ENCODE measurements around the gene MBLAC1.

MBLAC1 gene, protein sequence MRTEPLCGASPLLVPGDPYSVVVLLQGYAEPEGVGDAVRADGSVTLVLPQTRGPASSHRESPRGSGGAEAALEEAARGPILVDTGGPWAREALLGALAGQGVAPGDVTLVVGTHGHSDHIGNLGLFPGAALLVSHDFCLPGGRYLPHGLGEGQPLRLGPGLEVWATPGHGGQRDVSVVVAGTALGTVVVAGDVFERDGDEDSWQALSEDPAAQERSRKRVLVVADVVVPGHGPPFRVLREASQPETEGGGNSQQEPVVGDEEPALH

DNA sequence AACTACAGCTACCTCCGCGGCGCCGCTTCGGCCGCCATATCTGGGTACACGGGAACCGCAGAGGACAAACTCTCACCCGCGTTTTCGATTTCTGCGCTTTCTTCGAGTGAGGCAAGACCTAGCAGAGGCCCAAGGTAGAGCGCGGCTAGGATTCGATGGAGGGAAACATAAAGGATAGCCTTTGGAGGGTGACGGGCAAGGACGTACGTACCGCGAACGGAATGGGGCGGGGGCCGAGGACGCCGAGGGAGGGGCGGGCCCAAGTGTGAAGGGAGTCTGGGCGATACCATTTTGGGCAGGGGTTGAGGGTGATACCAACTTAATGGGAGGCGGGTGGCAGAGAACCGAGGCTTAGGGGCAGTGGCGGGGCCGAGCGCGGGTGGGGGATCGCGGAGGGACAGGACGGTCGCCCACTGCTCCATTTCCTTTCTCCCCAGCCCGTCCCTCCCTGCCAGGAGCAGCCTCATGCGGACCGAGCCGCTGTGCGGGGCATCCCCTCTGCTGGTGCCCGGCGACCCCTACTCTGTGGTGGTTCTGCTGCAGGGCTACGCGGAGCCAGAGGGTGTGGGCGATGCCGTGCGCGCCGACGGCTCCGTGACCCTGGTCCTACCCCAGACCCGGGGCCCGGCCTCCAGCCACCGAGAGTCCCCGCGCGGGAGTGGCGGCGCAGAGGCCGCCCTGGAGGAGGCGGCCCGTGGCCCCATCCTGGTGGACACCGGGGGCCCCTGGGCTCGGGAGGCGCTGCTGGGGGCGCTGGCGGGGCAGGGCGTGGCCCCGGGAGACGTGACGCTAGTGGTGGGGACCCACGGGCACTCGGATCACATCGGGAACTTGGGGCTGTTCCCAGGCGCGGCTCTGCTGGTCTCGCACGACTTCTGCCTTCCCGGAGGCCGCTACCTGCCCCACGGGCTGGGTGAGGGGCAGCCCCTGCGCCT lies at the start of gene MBLAC1:
TSS of gene MBLAC1 (plus strand) at position 37 of the 935 bp plus-strand sequence. CDS start at position 466, 429 bp downstream.
- peak; percentile 77 to 88 for DNase-seq

DNA sequence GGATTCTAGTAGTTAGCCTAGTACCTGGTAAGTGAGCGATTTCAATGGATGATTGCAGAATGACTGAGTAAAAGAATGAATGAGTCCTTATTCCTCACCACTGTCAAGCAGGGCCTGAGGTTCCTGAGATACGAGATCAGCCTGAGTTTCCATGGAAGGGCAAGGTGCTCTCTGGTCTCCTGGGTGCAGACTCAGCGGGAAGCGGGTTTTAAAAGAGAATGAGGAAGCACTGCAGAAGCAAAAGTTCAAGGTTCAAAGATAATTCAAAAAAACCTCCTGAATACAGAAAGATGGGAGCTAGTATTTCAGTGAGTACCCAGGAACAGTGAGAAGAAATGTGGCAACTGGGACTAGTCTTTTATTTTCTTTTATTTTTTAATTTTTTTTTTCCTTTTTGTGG lies 49.6 kb upstream of the MBLAC1 start:
- no peak for DNase-seq

DNA sequence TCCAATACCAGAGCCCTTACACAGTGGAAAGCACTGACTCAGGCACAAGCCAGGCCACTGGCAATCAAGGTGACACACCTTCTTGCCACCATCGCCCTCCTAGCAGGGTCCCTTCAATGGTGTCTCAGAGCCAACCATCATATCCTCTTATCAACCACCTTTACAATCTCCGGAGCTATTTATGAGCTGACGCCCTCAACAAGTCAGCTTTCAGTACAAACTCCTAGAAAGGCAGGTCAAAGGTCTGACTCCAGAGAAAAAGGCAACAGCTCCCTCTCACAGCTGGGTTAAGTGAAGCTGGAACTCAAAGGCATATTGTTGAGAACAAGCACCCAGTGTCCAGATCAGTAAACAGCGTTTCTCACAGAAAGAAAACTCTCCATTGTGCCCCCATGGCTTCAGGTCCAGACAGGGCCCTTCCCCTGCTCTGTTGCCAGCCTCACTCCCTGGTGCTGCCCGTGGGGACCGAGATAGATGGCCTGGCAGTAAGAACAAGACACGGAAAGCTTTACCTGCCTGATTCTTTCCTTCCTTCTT lies 47.7 kb upstream of the MBLAC1 start:
- no peak for DNase-seq

DNA sequence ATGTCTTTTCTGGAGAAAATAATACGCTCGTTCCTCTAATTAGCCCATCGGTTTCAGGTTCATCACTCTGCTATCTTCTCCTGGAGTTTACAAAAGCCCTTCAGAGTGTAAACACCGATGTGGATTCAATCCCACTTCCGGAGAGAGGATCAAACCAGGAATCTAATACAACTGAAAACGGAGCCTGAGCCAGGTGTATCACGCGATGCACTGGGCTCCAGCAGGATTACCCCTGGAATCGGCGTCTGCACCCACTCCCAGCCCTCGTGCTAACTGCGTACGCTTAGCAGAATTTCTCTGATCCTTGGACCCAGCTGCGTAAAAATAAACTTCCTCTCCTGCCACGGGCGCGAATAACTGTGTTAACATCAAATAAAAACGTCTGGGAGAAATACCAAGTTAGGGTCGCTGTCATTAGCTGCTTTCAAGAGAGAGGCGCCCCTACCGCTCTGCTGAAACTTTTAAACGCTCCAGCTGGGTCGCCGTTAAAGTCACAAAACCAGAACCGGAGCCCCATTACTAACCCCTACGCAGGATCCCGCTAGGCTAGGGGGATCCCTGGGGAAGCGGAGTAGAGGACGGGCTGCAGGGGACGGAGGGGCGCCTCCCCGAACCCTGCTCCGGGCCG lies 45.7 kb upstream of the MBLAC1 start:
- no peak for DNase-seq

DNA sequence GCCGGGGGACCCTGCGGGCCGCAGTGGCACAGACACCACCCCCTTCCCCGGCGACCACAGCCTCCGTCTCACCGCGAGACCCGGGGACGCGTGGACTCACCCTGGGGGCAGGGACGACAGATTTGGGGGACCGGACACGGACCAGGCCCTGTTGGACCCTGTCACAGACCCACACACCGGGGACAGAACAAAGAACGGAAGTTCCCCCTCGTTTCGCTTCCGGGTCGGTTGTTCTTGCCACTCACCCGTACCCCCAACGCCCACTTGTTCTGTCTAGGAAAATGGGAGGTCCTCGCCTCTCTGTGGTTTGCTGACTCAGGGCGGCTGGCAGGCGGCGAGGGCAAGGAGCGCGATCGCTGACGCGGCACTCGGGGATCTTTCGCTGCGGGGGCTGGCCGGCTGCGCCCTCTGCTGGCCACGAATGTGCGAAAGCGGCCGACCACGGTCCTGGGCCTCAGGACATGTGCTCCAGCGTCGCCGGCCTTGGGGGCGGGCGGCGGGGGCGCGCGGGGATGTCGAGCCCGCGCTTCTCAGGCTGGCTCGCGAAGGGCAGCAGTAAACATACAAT lies 45.1 kb upstream of the MBLAC1 start, which contains the start of gene ZNF3:
TSS of gene ZNF3 (minus strand) at position 189 of the 568 bp plus-strand sequence. CDS start 4,366 bp downstream, outside the sequence.
- DNase-seq = peak; percentile 98

DNA sequence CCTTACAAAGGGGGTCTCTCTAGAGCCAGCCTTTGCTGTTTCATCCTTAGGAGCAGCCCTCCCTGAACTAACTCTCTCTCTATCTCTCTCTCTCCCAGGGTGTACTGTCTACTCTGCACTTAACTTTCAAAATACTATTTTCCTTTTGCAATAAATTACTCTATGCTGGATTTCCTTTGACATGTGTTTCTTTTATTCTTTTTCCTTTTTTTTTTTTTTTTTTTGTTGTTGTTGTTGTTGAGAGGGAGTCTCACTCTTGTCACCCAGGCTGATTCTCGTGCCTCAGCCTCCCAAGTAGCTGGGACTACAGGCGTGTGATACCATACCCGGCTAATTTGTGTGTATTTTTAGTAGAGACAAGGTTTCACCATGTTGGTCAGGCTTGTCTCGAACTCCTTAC lies 43.8 kb upstream of the MBLAC1 start:
- DNase-seq = no peak

DNA sequence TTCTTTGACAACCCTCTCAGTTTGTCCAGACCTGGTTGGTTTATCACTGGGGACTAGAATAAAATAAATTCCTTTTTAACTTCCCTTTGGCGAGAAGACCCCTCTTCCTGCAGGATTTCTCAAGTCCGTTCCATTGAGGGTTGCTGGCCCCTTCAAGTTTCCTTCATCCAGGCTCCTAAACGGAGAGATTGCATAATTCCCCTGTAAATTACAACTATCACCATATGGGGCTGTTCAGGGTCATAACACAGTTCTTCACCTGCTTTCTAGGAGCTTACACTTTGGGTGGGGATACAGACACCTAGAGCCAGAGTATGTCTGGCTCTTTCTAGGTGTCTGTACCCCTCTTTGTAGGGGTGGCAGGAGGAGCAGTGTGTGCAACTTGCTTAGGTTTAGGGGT lies 41.3 kb upstream of the MBLAC1 start:
- DNase-seq = peak in 1 of 2 experiments; percentile 8

DNA sequence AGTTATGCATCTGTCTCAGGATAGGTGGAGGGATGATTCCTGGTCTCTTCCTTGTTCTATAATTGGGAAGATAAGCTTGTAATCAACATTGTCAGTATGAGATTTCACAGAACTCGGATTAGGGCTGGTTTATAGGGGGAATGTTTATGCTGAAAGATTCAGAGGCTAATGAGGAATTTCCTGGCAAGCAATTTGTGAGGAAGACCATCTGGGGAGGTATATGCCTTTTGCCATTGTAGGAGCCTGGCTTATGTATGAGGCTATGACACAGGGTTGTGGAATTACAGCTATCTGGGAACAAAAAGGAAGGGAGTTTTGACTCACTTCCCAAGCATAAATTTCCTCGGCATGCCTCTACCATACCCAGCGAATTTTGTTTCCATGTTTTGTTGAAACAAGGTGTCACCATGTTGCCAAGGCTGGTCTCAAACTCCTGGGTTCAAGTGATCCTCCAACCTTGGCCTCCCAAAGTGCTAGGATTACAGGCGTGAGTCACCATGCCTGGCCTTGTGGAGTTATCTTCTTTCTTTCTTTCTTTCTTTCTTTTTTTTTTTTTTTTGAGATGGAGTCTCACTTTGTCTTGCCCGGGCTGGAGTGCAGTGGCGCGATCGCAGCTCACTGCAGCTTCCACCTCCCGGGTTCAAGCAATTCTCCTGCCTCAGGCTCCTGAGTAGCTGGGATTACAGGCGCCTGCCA lies 39.6 kb upstream of the MBLAC1 start:
- no peak for DNase-seq

DNA sequence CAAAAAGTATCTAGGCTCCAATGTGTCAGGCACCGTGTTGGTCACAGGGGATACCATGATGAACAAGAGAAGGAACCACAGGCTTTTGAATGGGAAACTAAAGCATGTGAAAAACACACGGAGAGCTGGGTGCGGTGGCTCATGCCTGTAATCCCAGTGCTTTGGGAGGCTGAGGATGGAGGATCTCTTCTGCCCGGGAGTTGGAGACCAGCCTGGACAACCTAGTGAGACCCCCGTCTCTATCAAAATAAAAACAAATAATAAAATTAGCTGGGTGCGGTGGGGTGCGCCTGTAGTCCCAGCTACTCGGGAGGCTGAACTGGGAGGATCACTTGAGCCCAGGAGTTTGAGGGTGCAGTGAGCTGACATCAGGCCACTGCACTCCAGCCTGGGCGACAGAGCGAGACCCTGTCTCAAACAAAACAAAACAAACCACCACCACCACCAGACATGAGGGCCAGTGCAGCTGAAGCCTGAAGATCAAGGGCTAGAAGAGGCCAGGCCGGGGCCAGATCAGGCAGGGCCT lies 38.6 kb upstream of the MBLAC1 start:
- DNase-seq = no peak

DNA sequence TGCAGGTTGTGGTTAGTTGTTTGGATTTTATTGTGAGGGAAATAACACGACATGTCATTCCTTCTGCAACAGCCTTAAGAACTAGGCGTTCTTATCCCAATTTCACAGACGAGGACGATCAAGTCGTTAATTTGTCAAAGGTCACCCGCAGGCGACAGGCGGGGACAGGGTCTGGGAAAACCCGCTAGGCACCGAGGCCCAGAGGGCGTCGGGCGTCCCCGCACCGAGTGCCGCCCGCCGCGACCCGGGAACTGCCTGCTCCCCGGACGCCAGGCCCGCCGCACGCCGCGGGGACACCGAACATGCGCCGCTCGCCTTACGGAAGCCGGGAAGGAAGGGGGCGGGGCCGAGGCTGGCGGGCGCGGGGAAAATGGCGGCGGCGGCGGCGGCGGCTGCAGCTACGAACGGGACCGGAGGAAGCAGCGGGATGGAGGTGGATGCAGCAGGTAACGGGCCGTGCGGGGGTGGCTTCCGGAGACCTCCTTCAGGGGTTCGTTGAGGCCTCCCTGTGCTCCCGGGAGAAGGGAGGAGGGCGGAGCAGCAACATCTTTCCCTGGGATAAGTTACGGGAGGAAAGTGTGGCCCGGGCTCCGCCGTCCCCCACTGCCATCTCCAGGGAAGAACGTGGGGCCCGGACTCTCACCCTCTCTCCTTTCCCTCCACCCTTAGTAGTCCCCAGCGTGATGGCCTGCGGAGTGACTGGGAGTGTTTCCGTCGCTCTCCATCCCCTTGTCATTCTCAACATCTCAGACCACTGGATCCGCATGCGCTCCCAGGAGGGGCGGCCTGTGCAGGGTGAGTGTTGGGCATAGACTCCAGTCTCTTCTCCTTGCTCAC lies 37.9 kb upstream of the MBLAC1 start, which contains the start of gene COPS6:
TSS of gene COPS6 (plus strand) at position 349 of the 837 bp plus-strand sequence. CDS start at position 371, 22 bp downstream.
- DNase-seq = peak; percentile 24 to 60

DNA sequence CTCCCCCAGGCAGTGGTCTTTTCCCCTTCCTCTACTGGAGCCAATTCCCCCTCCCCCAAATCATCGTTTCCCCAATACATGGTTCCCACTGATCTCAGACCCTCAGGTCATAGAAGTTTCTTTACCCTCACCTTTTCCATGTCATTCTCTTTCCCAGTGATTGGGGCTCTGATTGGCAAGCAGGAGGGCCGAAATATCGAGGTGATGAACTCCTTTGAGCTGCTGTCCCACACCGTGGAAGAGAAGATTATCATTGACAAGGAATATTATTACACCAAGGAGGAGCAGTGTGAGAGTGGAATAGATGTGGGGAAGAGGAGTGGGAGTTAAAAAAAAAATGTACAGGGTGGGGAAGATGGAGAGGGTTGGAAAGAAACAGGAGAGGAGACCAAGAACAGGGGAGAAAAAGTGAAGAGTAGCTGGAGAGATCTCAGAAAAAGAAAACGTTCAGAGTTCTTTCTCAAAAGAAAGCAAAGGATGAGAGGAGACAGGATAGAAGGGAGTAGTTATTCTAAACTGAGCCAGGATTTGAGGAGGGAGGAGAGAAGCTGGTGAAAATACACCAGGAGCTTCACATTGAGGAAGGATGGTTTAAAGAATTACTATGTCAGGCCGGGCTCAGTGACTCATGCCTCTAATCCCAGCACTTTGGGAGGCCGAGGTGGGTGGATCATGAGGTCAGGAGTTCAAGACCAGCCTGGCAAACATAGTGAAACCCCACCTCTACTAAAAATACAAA lies 37.1 kb upstream of the MBLAC1 start:
- no peak for DNase-seq

DNA sequence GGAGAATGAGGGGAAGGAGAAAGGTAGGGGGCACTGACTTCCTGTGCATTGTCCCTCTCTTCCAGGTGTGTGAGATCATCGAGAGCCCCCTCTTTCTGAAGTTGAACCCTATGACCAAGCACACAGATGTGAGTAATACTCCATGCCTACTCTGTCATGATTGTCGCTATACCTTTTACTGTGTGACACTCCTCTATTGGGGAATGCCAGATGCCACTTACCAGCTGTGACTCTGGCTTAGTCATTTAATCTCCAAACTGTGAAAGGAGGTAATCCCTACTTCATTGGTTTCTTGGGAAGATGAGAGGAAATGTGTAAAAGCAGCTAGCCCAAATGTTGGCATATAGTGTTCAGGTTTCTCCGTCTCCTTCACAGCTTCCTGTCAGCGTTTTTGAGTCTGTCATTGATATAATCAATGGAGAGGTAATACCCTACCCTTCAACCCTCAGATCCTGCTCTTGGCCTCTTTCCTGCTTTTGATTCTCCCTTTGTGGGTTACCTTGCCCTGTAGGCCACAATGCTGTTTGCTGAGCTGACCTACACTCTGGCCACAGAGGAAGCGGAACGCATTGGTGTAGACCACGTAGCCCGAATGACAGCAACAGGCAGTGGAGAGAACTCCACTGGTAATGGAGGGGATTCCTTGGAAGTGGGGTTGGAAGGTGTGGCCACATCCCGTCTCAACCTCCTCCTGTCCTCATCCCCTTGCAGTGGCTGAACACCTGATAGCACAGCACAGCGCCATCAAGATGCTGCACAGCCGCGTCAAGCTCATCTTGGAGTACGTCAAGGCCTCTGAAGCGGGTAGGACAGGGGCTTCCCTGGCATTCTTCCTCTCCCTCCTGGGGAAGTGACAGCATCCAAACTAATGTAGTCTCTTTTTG lies 36.0 kb upstream of the MBLAC1 start:
- peak; percentile 88 to 90 for DNase-seq

DNA sequence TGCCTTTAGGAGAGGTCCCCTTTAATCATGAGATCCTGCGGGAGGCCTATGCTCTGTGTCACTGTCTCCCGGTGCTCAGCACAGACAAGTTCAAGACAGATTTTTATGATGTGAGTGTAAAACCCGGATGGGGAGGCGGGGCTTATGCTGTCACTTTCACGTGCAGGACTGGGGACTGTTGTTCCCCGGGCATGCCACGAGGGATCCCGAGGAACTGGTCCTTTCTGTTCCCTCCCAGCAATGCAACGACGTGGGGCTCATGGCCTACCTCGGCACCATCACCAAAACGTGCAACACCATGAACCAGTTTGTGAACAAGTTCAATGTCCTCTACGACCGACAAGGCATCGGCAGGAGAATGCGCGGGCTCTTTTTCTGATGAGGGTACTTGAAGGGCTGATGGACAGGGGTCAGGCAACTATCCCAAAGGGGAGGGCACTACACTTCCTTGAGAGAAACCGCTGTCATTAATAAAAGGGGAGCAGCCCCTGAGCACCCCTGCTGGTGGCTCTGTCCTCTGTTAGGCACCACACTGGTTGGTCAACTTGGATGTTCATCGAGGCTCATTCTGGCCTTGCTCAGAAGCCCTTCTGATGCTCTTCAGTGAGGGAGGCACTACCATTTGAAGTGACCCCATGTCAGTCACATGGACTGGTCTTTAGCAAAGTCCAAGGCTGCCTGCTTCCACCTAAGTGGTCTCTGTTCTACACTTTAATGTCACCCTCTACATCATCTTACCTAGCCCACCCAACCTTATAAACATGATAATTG lies 35.2 kb upstream of the MBLAC1 start:
- peak in 1 of 2 experiments; percentile 49 for DNase-seq

DNA sequence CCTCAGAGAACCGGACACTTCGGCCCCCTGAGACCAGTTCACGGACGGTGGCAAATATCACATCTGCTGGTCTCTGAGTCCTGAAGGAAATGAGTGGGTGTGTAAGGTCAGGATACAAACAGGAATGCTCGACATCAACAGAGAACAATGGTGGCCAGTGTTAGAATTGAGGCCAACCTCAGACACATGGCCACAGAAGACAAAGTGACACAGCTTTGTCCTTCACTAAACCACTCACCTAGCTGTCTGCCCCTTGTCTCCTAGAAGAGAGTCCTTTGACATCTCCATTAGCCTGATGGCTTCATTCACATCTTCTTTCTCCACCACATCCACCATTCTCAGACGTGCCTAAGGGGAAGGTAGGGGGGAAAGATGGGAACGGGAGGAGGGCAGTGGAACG lies 33.7 kb upstream of the MBLAC1 start:
- DNase-seq = peak in 1 of 2 experiments; percentile 25

DNA sequence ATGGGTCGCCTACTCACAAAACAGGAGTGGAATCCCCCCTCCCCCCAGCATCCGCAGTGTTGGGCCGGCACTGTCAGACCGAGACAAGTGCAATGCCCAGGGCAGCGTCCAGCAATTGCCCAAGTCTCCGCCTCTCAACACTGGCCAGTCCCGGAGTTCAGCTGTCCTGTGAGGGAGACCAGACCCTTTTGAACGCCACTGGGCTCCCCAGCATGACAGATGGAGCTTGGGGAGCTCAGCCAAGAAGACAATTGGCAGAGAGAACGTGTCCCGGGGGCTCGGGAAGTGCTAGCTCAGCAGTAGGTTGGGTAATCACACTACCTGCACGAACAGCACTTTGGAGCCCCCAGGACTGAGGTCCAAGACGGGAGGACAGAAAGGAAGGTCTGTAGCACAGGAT lies 33.3 kb upstream of the MBLAC1 start:
- DNase-seq = peak in 1 of 2 experiments; percentile 25

DNA sequence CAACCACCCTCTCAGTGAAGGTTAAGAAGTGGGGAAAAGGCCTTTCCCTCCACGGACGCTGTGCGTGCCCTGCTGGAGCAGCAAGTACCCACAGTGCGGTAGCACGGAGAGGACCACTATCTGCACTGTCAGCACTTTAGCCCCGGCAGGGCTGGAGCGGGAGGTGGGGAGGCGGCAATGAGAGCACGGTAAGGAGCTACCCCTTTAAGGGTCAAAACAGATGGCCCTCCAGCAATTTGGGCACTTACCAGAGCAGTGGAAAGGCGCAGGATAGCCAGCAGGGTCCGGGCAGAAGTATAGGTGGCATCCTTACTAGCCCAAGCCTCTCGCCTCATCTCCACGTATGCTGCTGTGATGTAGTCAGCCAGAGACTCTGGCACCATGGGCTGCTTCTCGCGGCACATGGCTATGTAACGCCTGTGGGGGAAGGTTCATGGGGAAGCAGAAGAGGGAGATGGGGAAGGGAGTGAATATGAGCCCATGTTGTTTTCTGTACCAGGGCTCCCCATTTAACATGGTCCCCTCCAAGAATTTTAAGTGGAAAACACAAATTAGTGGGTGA lies 32.8 kb upstream of the MBLAC1 start:
- no peak for DNase-seq

DNA sequence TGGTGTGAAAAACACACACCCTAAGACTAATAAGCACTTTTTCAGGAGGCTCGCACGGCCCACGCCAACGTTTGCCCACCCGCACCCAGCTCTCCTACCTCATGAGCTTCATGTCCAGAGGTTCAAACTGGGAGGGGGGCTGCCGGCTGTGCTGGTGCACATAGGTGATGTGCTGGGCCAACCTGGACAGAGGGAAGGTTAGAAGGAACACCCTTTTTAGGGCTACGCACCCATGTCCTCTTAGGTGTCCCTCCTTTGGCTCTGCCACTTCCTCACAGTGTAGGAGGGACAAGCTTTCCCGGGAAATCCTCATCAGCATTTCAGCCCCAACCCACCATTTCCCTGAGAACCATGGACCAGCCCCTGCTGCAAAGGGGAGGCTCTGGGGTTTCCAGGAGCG lies 31.5 kb upstream of the MBLAC1 start:
- DNase-seq = no peak

DNA sequence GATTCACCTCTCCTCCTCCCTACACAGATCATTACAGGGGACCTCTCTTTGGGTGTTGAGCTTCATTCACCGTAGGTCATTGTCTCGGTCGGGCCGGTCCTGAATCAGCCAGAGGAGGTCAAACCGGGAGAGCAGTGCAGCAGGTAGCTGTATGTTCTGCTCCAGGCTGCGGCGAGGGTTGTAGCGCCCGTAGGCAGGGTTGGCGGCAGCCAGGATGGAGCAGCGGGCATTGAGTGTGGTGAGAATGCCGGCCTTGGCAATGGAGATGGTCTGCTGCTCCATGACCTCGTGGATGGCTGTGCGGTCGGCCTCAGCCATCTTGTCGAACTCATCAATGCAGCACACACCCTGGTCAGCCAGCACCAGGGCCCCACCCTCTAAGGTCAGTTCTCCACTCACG lies 31.1 kb upstream of the MBLAC1 start:
- no peak for DNase-seq
